DMS153 (cell line): ENCODE measurements around the gene NPIPA7.
"Not testable (repeated sequence)": the region's sequence is repeated elsewhere in the genome, so short reads cannot be mapped to it uniquely, and the experiment has no call there.

Experiments used
- DNase-seq: peaks from one replicate; lab custom pipeline; 2025; lab: John Stamatoyannopoulos, UW

The NPIPA7 gene

GRCh38 chr16:16417914-16418544 lies 39.1 kb downstream of the NPIPA7 start:
- not testable (repeated sequence) for DNase-seq

DNA sequence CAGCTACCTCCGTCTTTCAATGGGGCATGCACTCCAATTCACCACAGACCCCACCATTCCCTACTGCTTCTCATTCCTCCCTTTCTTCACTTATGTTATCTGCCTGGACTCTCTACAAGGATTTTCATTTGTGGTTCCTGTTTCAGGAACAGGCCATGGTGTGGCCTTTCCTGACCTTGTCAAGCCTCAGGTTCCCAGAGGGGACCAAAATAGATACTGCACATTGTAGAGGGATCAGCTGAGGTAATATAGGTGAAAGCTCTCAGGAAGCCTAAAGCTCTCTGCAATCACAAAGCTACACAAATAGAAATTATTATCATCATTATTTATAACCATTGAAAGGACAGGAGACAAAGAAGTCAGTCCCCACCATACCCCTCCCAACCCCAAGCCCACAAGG lies 41.6 kb downstream of the NPIPA7 start:
- DNase-seq: not testable (repeated sequence)

DNA sequence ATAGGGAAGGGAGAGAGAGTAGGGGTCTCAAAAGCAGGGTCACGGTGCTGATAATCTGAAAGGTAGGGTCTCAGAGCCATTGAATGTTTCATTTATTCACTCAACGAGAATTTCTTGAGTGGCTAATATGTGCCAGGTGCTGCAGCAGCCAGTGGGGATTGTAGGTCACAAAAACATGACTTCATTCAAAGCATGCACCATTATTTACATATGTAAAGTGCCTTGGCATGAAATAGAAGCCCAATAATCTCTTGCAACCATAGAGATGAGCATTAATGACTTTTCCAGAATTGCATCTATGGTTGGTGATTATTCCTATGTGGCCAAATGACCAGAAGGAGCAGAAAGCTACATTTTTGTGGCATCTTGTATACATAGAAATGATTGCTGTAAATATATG lies 46.2 kb downstream of the NPIPA7 start:
- not testable (repeated sequence) for DNase-seq

- not testable (repeated sequence) for DNase-seq
These were observed 52.2 kb downstream of the NPIPA7 start for GRCh38 chr16:16431135-16431534.

DNA sequence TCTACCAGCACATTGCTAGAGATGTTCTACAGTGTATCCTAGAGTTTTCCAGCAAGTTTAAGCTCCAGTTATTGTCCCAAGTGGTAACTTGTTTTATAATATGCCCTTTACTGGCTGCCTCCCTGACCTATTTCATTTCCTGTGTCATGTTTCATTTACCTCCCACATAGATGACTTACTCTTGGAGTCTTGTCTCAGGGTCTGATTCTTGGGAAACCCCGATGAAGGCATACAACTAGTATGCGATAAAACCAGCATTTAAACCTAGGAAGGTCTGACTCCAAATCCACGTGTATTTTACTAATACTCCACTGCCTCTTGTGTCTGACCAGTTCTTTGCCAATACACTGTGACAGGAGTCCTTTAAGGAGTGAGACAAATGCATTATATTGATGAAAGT lies 55.8 kb downstream of the NPIPA7 start:
- DNase-seq: not testable (repeated sequence)

GRCh38 chr16:16441401-16441800 lies 62.5 kb downstream of the NPIPA7 start:
- not testable (repeated sequence) for DNase-seq
